Measurements from ENCODE around the gene RASGEF1C.

RASGEF1C gene

GRCh38 chr5:180157866-180158265 lies 51.1 kb downstream of the RASGEF1C start:
- FAIRE-seq: no peak

- no peak for FAIRE-seq
Observed at GRCh38 chr5:180156141-180156540, 52.9 kb downstream of the RASGEF1C start.

GRCh38 chr5:180155365-180155926 lies 53.6 kb downstream of the RASGEF1C start:
- no peak for FAIRE-seq

GRCh38 chr5:180154821-180155364 lies 54.1 kb downstream of the RASGEF1C start:
- no peak for FAIRE-seq

GRCh38 chr5:180153991-180154390 lies 55.0 kb downstream of the RASGEF1C start:
- no peak for FAIRE-seq

- no peak for FAIRE-seq
Observed at GRCh38 chr5:180153099-180153498, 55.9 kb downstream of the RASGEF1C start.

GRCh38 chr5:180143656-180144364 lies 65.2 kb downstream of the RASGEF1C start:
- FAIRE-seq: no peak

GRCh38 chr5:180142824-180143610 lies 66.0 kb downstream of the RASGEF1C start:
- FAIRE-seq: no peak

GRCh38 chr5:180142021-180142765 lies 66.8 kb downstream of the RASGEF1C start:
- no peak for FAIRE-seq

- no peak for FAIRE-seq
Observed at GRCh38 chr5:180141068-180141660, 67.8 kb downstream of the RASGEF1C start.

GRCh38 chr5:180140571-180140970 lies 68.4 kb downstream of the RASGEF1C start:
- FAIRE-seq: no peak

- FAIRE-seq: no peak
Observed at GRCh38 chr5:180140079-180140554, 68.9 kb downstream of the RASGEF1C start.

- FAIRE-seq: no peak
Observed at GRCh38 chr5:180139731-180140055, 69.3 kb downstream of the RASGEF1C start.

GRCh38 chr5:180138976-180139730 lies 69.9 kb downstream of the RASGEF1C start:
- no peak for FAIRE-seq

GRCh38 chr5:180138214-180138975 lies 70.6 kb downstream of the RASGEF1C start:
- FAIRE-seq: no peak

GRCh38 chr5:180137401-180138213 lies 71.4 kb downstream of the RASGEF1C start:
- no peak for FAIRE-seq

- FAIRE-seq: no peak
Observed at GRCh38 chr5:180136630-180137381, 72.2 kb downstream of the RASGEF1C start.

GRCh38 chr5:180135967-180136629 lies 72.9 kb downstream of the RASGEF1C start:
- FAIRE-seq: no peak

All from colon (tissue), 2 donors.